Fibroblast of the conjunctiva (primary cell): ENCODE data around the gene MICAL2.

Experiments used
- DNase-seq: peaks from one replicate; pipeline ENCODE4 v3.0.0-alpha.2; 2010; ENCODE audit warnings: low read depth

MICAL2 gene

GRCh38 chr11:12188548-12189317 lies 78.3 kb downstream of the MICAL2 start:
- DNase-seq = no peak

DNA sequence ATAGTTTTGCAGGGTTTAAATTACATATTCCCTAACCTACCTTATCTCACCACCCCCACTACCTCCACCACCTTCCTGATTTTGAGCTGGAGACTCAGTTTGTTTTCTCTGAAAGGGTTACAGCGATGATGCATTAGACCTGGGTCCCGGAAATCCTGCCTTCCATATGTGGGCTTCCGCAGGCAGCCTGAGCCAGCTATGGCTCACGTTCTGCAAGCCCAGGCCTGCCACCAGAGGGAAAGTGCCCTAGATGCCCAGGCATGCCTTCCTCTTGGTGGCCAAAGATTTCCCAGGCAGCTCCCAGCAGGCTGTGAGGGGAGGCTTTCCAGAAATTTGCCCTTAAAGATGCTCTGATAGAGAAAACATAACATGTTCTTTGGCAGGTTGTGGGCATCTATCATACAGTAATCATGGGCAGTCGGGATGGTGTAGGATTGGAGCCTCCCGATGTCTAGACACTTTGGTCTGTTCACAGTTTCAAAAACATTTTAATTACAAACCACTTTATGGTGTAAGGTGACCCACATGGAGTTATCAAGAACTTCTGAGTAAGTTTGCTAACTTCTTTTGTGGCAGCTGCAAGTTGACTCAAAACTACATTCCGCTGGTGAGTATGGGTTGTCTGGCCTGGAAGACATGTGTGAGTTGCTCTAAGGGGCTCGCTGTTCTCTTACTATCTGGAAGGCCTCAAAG lies 79.3 kb downstream of the MICAL2 start:
- DNase-seq = no peak

- DNase-seq = no peak
Observed at GRCh38 chr11:12190511-12190910, 80.1 kb downstream of the MICAL2 start.

DNA sequence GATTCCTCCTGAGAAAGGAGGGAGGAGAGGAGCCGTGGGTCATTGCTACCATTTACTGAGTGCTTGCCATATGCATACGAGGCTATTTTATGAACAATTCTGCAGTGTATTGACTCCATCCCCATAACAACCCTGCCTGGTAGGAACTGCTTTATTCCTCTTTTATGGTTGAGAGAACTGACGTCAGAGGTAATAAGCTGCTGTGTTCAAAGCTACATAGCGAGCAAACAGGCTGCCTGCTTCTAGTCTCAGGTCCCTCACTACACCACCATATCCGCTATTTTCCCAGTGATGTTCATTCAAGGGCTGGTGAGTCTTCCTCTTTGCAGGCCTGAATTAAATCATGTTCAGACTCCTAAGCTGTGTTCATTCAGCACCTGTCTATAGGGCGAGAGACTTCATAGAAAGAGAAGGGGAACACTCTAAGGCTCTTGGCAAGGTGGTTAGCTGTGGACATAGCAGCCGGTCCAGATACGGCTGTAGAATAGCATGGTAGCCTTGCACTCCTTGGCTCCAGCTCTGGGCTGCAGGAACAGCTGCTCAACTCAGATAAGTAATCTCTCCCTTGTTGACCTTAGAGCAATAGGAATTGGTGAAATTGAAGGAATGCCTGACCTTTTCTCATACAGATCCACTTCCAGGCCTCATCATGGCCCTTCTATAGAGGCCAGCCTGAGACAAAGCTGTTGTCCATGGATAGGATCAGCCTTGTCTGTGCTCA lies 82.6 kb downstream of the MICAL2 start:
- DNase-seq = no peak

DNA sequence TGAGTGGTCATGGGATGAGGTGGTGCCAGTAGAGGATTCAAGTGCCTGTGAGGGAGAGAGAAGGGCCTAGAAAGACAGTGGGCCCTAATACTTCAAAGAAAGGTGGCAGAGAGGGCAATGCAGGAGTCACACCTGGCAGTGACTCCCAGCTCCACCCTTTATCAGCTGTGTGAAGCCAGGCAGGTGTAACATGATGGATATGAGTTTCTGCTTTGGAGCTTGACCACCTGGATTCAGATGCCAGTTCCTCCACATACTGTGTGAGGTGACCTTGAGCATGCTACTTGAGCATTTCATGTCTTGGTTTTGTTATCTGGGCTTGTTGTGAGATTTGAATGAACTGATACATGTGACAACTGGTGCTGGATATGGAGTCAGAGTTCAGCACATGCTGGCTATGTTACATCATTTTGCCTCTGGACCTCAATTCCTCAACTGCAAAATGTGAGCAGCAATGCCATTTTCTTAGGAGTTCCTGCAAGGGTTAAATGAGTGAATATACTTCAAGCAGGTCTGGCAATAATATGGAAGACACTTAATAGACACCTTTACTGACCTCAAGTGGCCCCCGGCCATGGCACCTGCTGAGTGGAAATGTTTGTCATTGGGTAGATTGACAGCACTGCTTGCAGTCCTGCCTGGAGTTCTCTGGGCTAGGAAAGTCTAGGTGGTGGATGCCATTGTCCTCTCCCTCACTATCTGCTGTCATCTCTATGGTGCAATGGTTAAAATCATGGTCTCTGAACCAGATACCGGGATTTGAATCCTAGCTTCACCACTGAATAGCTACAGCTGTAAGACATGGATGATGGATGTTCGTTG lies 83.3 kb downstream of the MICAL2 start:
- DNase-seq = no peak

DNA sequence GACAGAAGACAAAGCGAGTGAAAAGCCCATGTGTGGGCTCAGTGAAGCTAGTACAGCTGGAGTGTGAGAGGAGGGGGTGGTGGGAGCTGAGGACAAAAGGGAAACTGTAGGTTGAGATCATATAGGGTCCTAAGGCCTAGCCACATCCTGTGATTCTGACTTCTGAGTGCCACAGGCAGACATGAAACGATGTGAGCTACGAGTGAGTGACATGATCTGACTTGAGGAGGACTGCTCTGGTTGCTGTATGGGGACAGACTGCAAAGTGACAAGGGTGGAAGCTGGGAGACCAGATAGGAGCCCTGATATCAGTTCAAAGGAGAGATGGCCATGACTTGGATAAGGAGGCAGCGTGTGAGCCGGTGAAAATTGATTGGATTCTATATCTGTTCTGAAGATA lies 85.4 kb downstream of the MICAL2 start:
- DNase-seq = no peak

GRCh38 chr11:12196308-12196707 lies 85.9 kb downstream of the MICAL2 start:
- DNase-seq = no peak

GRCh38 chr11:12196872-12197271 lies 86.5 kb downstream of the MICAL2 start:
- DNase-seq = no peak

GRCh38 chr11:12198251-12199222 lies 88.1 kb downstream of the MICAL2 start:
- no peak for DNase-seq

DNA sequence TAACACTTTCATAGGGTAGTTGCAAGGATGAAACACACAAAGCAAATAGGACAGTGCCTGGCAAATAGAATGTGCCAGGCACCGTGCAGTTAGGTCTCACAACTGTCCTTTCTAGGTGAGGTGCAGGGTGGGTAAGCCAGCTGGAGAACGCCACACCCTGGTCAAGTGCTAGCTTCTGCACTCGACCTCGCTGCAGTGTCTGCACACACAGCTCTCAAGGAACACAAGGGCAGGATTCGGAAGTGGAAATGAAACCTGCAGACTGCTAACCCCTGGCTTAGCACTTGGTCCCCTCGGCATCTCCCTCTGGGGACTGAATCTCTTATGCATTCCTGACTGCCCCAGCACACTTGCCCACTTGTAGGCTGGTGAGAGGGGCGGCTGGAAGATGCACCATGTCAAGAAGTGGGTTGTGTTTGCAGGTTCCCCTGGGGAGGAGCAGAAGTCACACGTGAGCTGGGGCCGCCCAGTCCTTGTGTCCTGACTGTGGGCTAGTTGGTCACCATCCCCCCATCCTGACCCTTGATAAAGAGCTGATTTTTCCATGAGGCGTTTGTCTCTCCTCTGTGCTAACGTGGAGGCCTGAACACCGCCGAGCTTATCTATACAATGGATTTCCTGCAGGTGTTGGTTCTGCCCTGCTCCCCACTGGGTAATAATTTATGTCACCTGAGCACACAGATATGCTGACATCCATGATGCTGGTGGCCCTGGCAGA lies 89.0 kb downstream of the MICAL2 start:
- no peak for DNase-seq

DNA sequence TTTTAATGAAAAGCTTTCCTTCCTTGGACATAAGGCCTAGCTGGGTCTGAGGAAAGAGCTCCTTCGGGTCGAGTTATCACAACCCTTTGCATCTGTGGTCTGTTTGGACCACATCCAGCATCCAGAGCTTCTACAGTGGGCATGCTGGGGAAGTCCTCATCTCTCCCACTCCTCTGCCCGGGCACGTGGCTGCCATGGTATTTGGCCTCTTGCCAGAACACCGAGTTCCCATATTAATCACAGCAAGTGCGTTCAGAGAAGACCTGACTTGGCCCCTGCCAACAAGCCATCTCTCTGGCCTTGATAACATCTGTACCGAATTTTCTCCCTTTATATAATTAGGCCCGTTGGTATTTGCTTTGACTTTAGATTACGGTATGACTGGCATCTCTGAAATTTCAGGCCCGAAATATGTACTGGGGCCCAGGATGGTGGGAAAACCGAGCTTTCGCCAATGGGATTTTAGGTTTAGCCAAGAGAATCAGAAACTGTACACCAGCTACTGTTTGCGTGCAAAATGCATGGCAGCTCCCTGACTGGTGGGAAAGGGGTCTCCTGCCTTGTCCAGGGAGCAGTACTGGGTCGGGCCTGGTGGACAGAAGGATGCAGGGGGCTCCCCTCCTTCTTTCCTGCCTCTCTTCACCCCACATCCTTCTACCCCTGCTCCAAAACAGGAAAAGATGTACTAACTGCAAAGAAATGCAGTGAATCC lies 90.0 kb downstream of the MICAL2 start:
- DNase-seq = peak; percentile 37

DNA sequence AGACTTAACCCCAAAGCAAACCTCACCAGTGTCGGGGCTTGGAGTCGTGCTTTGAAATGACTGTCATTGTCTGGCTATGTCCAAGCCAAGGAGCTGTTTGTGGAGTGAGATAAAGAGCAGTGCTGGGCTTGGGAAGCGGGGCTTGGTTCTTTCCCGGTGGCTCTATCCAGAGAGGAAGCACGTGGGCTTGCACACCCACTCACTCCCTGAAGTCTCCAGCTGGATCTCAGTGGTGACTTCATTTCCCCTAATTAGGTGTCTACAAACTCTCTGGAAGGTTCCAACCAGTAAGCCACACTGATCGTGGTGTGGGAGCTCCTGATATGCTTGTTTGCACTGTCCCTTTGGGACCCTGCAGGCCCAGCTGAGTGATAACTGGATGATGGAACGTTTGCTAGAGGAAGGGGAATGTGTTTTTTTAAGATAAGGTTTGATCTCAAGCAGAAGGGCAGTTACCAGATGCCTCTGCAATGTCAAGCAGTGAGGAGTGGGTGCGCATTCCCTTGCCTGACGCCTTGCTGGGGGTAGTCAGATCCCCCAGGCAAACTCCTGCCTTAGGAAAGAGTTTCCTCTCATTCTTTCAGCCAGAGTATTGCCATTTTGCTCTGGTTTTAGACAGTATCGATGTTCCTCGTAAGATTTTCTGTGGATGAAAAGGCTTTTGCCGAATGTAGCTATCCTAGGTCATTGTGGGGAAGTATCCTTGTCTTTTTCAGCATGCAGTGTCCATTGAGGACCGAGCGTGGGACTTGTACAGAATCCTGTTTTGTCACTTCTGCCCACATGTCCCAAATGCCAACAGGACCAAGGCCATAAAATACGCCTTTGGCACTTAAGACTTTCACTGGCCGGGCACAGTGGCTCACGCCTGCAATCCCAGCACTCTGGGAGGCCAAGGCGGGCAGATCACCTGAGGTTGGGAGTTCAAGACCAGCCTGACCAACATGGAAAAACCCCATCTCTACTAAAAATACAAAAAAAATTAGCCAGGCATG lies 90.9 kb downstream of the MICAL2 start:
- DNase-seq = no peak

GRCh38 chr11:12202661-12203310 lies 92.4 kb downstream of the MICAL2 start:
- DNase-seq = no peak

GRCh38 chr11:12204506-12204905 lies 94.1 kb downstream of the MICAL2 start:
- no peak for DNase-seq

- no peak for DNase-seq
Observed at GRCh38 chr11:12205330-12205729, 94.9 kb downstream of the MICAL2 start.

GRCh38 chr11:12206529-12206928 lies 96.1 kb downstream of the MICAL2 start:
- no peak for DNase-seq

GRCh38 chr11:12207384-12208150 lies 97.2 kb downstream of the MICAL2 start:
- peak; percentile 45 for DNase-seq
